Measurements from ENCODE around the gene PLAC1. TPM values are rescaled to one million over a fixed set of nuclear protein-coding genes. Genes with fewer than 3 reads are reported as not detected.

The PLAC1 gene
- total RNA-seq, 1 experiment from 2014 or later: 0.34 TPM

GRCh38 chrX:134677332-134677731, 19.1 kb upstream of the PLAC1 start:
- H3K4me1 ChIP-seq (ENCODE audit: control insufficient read depth in 1 of 2, insufficient read depth in 2 of 2, low read length in 2 of 2): peaks cover 3 to 13% of the 10 kb centered on the region in 2 experiments; a peak in 3 of 4 replicates
- no peak overlapping the region for H2AFZ ChIP-seq (ENCODE audit: low read depth, low read length, poor library complexity, severe bottlenecking)
- ChIA-PET RAD21 (ENCODE audit: low non-redundant PET in 1 of 2, low total read pairs in 2 of 2, uncharacterized antibody in 2 of 2, unreplicated experiment in 2 of 2) (no interaction called here), CTCF (no interaction called here), POLR2A (no interaction called here)
- no peak for ATAC-seq
- DNase-seq (ENCODE audit: low read depth, low spot score): no peak
- H3K4me3 ChIP-seq (replicated peaks in 1 of 2; ENCODE audit: low read depth in 1 of 2, low read length in 2 of 2): no peak overlapping the region
- no TSS peak for BruUV-seq (replicated peaks)
- H4K20me1 ChIP-seq (ENCODE audit: insufficient read depth): no peaks in the 10 kb centered on the region
- no peaks in the 10 kb centered on the region for H3K36me3 ChIP-seq (ENCODE audit: control insufficient read depth in 1 of 2, insufficient read depth in 2 of 2, low read length in 2 of 2)
- no peak for TF ChIP-seq SRF (IDR thresholded peaks at IDR 0.05; ENCODE audit: low read depth)
- H3K9me2 ChIP-seq (ENCODE audit: insufficient read depth): no peaks in the 10 kb centered on the region
- H3K27me3 ChIP-seq (ENCODE audit: insufficient read depth, low read length): no peaks in the 10 kb centered on the region
- H3K27ac ChIP-seq (ENCODE audit: low read depth, low read length): no peak overlapping the region
- H3K79me2 ChIP-seq (ENCODE audit: insufficient read depth, low read length): no peaks in the 10 kb centered on the region
- no peaks in the 10 kb centered on the region for H3K9me3 ChIP-seq (ENCODE audit: control insufficient read depth in 1 of 2, insufficient read depth in 1 of 2, low read depth in 1 of 2, low read length in 2 of 2)
- no peak overlapping the region for H3K9ac ChIP-seq (ENCODE audit: low read length)
- no peak overlapping the region for H3K4me2 ChIP-seq (ENCODE audit: low read length)
- intact Hi-C loops (cut with micrococcal nuclease): no loop called here

GRCh38 chrX:134676436-134676835, 18.2 kb upstream of the PLAC1 start:
- Histone ChIP-seq H3K9me3 (ENCODE audit: control insufficient read depth in 1 of 2, insufficient read depth in 1 of 2, low read depth in 1 of 2, low read length in 2 of 2) (no peaks in the 10 kb centered on the region), H3K27me3 (ENCODE audit: insufficient read depth, low read length) (no peaks in the 10 kb centered on the region), H3K4me1 (ENCODE audit: control insufficient read depth in 1 of 2, insufficient read depth in 2 of 2, low read length in 2 of 2) (peaks cover 3 to 13% of the 10 kb centered on the region in 2 experiments; a peak in 3 of 4 replicates), H3K79me2 (ENCODE audit: insufficient read depth, low read length) (no peaks in the 10 kb centered on the region), H2AFZ (ENCODE audit: low read depth, low read length, poor library complexity, severe bottlenecking) (no peak overlapping the region), H3K4me2 (ENCODE audit: low read length) (peak overlapping the region; percentile 55), H3K4me3 (replicated peaks in 1 of 2; ENCODE audit: low read depth in 1 of 2, low read length in 2 of 2) (no peak overlapping the region), H3K27ac (ENCODE audit: low read depth, low read length) (no peak overlapping the region), H4K20me1 (ENCODE audit: insufficient read depth) (no peaks in the 10 kb centered on the region), H3K36me3 (ENCODE audit: control insufficient read depth in 1 of 2, insufficient read depth in 2 of 2, low read length in 2 of 2) (no peaks in the 10 kb centered on the region), H3K9me2 (ENCODE audit: insufficient read depth) (no peaks in the 10 kb centered on the region), H3K9ac (ENCODE audit: low read length) (no peak overlapping the region)
- TF ChIP-seq SP1 (IDR thresholded peaks at IDR 0.05; ENCODE audit: low read depth) (no peak), EZH2phosphoT487 (IDR thresholded peaks at IDR 0.05; ENCODE audit: borderline replicate concordance) (no peak), FOSL1 (IDR thresholded peaks at IDR 0.05; ENCODE audit: low read depth) (peak; percentile 12; the same call in 1 of the 2 replicates), JUND (IDR thresholded peaks at IDR 0.05) (0 out of 2 replicates have a peak, but pooled peaks have one; percentile 8)
- RAD21 ChIA-PET (ENCODE audit: low non-redundant PET in 1 of 2, low total read pairs in 2 of 2, uncharacterized antibody in 2 of 2, unreplicated experiment in 2 of 2): no interaction called here
- CTCF ChIA-PET: no interaction called here
- intact Hi-C loops (cut with micrococcal nuclease): no loop called here
- ATAC-seq (peak; percentile 44; the same call in 1 of the 2 replicates), DNase-seq (ENCODE audit: low read depth, low spot score) (no peak)
- POLR2A ChIA-PET: no interaction called here
- no TSS peak for BruUV-seq (replicated peaks)
